ENCODE results near the gene THBS3.
"Not testable (repeated sequence)": the region's sequence is repeated elsewhere in the genome, so short reads cannot be mapped to it uniquely, and the experiment has no call there.

THBS3 gene

GRCh38 chr1:155174324-155175280, 33.1 kb downstream of the THBS3 start:
- peak in 1 of 2 donors; percentile 49 for DNase-seq (ENCODE audit: low read depth in 2 of 2)

- DNase-seq (ENCODE audit: low read depth in 2 of 2) = peak; percentile 61 to 72
Observed at GRCh38 chr1:155173478-155174323, 34.0 kb downstream of the THBS3 start, which contains the start of gene TRIM46. TSS of gene TRIM46 (plus strand) at chr1:155173849. CDS start at chr1:155173967, 118 bp downstream.

GRCh38 chr1:155172732-155173477, 34.8 kb downstream of the THBS3 start, which contains the start of gene KRTCAP2:
TSS of gene KRTCAP2 (minus strand) at chr1:155173304. CDS start at chr1:155173224, 80 bp downstream.
- peak; percentile 92 for DNase-seq (ENCODE audit: low read depth in 2 of 2)

- DNase-seq (ENCODE audit: low read depth in 2 of 2) = no peak
Observed at GRCh38 chr1:155171836-155172731, 35.6 kb downstream of the THBS3 start.

- DNase-seq (ENCODE audit: low read depth in 2 of 2) = no peak
Observed at GRCh38 chr1:155170806-155171205, 36.9 kb downstream of the THBS3 start.

- DNase-seq (ENCODE audit: low read depth in 2 of 2) = no peak
Observed at GRCh38 chr1:155170101-155170785, 37.5 kb downstream of the THBS3 start.

- DNase-seq (ENCODE audit: low read depth in 2 of 2) = no peak
Observed at GRCh38 chr1:155169541-155169940, 38.2 kb downstream of the THBS3 start.

GRCh38 chr1:155168456-155169210, 39.1 kb downstream of the THBS3 start:
- no peak for DNase-seq (ENCODE audit: low read depth in 2 of 2)

- DNase-seq (ENCODE audit: low read depth in 2 of 2) = not testable (repeated sequence)
Observed at GRCh38 chr1:155168105-155168445, 39.6 kb downstream of the THBS3 start.

- peak; percentile 82 to 90 for DNase-seq (ENCODE audit: low read depth in 2 of 2)
Observed at GRCh38 chr1:155167166-155168104, 40.3 kb downstream of the THBS3 start.

- no peak for DNase-seq (ENCODE audit: low read depth in 2 of 2)
Observed at GRCh38 chr1:155166471-155167165, 41.1 kb downstream of the THBS3 start.

GRCh38 chr1:155166051-155166470, 41.6 kb downstream of the THBS3 start:
- DNase-seq (ENCODE audit: low read depth in 2 of 2) = no peak

- DNase-seq (ENCODE audit: low read depth in 2 of 2) = not testable (repeated sequence)
Observed at GRCh38 chr1:155164625-155165024, 43.1 kb downstream of the THBS3 start.

- not testable (repeated sequence) for DNase-seq (ENCODE audit: low read depth in 2 of 2)
Observed at GRCh38 chr1:155163785-155164184, 43.9 kb downstream of the THBS3 start.

- DNase-seq (ENCODE audit: low read depth in 2 of 2) = not testable (repeated sequence)
Observed at GRCh38 chr1:155162631-155163030, 45.1 kb downstream of the THBS3 start.

- DNase-seq (ENCODE audit: low read depth in 2 of 2) = no peak
Observed at GRCh38 chr1:155160128-155160527, 47.6 kb downstream of the THBS3 start.

GRCh38 chr1:155158991-155159390, 48.7 kb downstream of the THBS3 start:
- DNase-seq (ENCODE audit: low read depth in 2 of 2) = no peak

Data from stimulated activated CD4-positive, alpha-beta T cell treated with anti-CD3 and anti-CD28 coated beads, Interleukin-4, amount 100 ng/mL, for 48 hours (primary cell).